ENCODE data around the gene KANSL1. TPM values are rescaled to one million over a fixed set of nuclear protein-coding genes. Genes with fewer than 3 reads are reported as not detected.

Gene KANSL1
- polyA plus RNA-seq, 3 donors: 3.1 to 31.9 (median 4.6) TPM

DNA sequence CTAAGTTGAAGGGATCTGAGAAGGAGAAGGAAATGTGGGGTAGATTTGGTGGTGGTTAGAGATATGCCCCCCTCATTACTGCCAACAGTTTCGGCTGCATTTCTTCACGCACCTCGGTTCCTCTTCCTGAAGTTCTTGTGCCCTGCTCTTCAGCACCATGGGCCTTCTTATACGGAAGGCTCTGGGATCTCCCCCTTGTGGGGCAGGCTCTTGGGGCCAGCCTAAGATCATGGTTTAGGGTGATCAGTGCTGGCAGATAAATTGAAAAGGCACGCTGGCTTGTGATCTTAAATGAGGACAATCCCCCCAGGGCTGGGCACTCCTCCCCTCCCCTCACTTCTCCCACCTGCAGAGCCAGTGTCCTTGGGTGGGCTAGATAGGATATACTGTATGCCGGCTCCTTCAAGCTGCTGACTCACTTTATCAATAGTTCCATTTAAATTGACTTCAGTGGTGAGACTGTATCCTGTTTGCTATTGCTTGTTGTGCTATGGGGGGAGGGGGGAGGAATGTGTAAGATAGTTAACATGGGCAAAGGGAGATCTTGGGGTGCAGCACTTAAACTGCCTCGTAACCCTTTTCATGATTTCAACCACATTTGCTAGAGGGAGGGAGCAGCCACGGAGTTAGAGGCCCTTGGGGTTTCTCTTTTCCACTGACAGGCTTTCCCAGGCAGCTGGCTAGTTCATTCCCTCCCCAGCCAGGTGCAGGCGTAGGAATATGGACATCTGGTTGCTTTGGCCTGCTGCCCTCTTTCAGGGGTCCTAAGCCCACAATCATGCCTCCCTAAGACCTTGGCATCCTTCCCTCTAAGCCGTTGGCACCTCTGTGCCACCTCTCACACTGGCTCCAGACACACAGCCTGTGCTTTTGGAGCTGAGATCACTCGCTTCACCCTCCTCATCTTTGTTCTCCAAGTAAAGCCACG lies 165.9 kb downstream of the KANSL1 start:
- TF ChIP-seq, protein P1, sequence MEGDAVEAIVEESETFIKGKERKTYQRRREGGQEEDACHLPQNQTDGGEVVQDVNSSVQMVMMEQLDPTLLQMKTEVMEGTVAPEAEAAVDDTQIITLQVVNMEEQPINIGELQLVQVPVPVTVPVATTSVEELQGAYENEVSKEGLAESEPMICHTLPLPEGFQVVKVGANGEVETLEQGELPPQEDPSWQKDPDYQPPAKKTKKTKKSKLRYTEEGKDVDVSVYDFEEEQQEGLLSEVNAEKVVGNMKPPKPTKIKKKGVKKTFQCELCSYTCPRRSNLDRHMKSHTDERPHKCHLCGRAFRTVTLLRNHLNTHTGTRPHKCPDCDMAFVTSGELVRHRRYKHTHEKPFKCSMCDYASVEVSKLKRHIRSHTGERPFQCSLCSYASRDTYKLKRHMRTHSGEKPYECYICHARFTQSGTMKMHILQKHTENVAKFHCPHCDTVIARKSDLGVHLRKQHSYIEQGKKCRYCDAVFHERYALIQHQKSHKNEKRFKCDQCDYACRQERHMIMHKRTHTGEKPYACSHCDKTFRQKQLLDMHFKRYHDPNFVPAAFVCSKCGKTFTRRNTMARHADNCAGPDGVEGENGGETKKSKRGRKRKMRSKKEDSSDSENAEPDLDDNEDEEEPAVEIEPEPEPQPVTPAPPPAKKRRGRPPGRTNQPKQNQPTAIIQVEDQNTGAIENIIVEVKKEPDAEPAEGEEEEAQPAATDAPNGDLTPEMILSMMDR (IDR thresholded peaks at IDR 0.05): no peak
- Histone ChIP-seq H3K79me2 (ENCODE audit: insufficient read depth, low read length) (no peaks in the 10 kb centered on the region), H3K36me3 (replicated peaks in 1 of 2; ENCODE audit: control insufficient read depth in 1 of 2, insufficient read depth in 2 of 2, low read length in 2 of 2) (peaks cover 37 to 62% of the 10 kb centered on the region in 2 donors), H4K20me1 (ENCODE audit: insufficient read depth, low read length) (peaks cover 31% of the 10 kb centered on the region), H3K4me1 (ENCODE audit: control insufficient read depth in 1 of 2, insufficient read depth in 2 of 2, low read length in 2 of 2) (peaks cover 24 to 26% of the 10 kb centered on the region in 2 donors), H3K4me3 (replicated peaks in 1 of 3; ENCODE audit: low read depth in 2 of 3, low read length in 3 of 3) (no peak overlapping the region), H3K27ac (ENCODE audit: low read depth in 1 of 2, low read length in 2 of 2) (peak overlapping the region; percentile 60 to 77), H3K9ac (ENCODE audit: insufficient read depth, low read length, poor library complexity, severe bottlenecking) (peak overlapping the region; percentile 27), H2AFZ (ENCODE audit: insufficient read depth, low read depth, low read length, poor library complexity, severe bottlenecking) (no peak overlapping the region), H3K27me3 (ENCODE audit: control insufficient read depth in 2 of 2, insufficient read depth in 2 of 2, low read length in 2 of 2) (no peaks in the 10 kb centered on the region), H3K4me2 (replicated peaks; ENCODE audit: extremely low read depth, low read length, poor library complexity, severe bottlenecking) (no peak overlapping the region), H3K9me3 (replicated peaks in 1 of 2; ENCODE audit: control insufficient read depth in 1 of 2, insufficient read depth in 1 of 2, low read length in 2 of 2) (no peaks in the 10 kb centered on the region)
- H3K27me3 Mint-ChIP-seq (ENCODE audit: low read depth in 3 of 3): peaks cover 0 to 3% (median 1%) of the 10 kb centered on the region in 3 donors
- peaks cover 38% of the 10 kb centered on the region for H3K4me1 Mint-ChIP-seq
- peak overlapping the region; percentile 53 to 87 (median 72) for H3K27ac Mint-ChIP-seq
- intact Hi-C loops (cut with micrococcal nuclease): no loop called here
- H3K36me3 Mint-ChIP-seq: peaks cover 51 to 73% of the 10 kb centered on the region in 2 donors
- no peaks in the 10 kb centered on the region for H3K9me3 Mint-ChIP-seq
- peak in 2 of 3 donors; percentile 6 to 20 for DNase-seq
- 78% methylated on average over 2 of the region's 12 CpGs for WGBS (ENCODE audit: insufficient coverage)
- H3K4me3 Mint-ChIP-seq: no peak overlapping the region

DNA sequence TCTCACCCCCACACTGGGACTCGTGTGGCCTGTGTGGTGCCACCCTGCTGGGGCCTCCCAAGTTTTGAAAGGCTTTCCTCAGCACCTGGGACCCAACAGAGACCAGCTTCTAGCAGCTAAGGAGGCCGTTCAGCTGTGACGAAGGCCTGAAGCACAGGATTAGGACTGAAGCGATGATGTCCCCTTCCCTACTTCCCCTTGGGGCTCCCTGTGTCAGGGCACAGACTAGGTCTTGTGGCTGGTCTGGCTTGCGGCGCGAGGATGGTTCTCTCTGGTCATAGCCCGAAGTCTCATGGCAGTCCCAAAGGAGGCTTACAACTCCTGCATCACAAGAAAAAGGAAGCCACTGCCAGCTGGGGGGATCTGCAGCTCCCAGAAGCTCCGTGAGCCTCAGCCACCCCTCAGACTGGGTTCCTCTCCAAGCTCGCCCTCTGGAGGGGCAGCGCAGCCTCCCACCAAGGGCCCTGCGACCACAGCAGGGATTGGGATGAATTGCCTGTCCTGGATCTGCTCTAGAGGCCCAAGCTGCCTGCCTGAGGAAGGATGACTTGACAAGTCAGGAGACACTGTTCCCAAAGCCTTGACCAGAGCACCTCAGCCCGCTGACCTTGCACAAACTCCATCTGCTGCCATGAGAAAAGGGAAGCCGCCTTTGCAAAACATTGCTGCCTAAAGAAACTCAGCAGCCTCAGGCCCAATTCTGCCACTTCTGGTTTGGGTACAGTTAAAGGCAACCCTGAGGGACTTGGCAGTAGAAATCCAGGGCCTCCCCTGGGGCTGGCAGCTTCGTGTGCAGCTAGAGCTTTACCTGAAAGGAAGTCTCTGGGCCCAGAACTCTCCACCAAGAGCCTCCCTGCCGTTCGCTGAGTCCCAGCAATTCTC lies 166.8 kb downstream of the KANSL1 start:
- intact Hi-C loops (cut with micrococcal nuclease): no loop called here
- Mint-ChIP-seq H3K4me3 (no peak overlapping the region), H3K27me3 (ENCODE audit: low read depth in 3 of 3) (peaks cover 0 to 3% (median 1%) of the 10 kb centered on the region in 3 donors), H3K9me3 (no peaks in the 10 kb centered on the region), H3K27ac (peak overlapping the region; percentile 53 to 87 (median 74)), H3K4me1 (peaks cover 38% of the 10 kb centered on the region), H3K36me3 (peaks cover 42 to 68% of the 10 kb centered on the region in 2 donors)
- H3K9me3 ChIP-seq (replicated peaks in 1 of 2; ENCODE audit: control insufficient read depth in 1 of 2, insufficient read depth in 1 of 2, low read length in 2 of 2): no peaks in the 10 kb centered on the region
- H2AFZ ChIP-seq (ENCODE audit: insufficient read depth, low read depth, low read length, poor library complexity, severe bottlenecking): no peak overlapping the region
- peaks cover 26% of the 10 kb centered on the region for H4K20me1 ChIP-seq (ENCODE audit: insufficient read depth, low read length)
- H3K4me1 ChIP-seq (ENCODE audit: control insufficient read depth in 1 of 2, insufficient read depth in 2 of 2, low read length in 2 of 2): peaks cover 24 to 26% of the 10 kb centered on the region in 2 donors
- WGBS (ENCODE audit: insufficient coverage): 43% methylated on average over 12 of the region's 17 CpGs
- H3K27ac ChIP-seq (ENCODE audit: low read depth in 1 of 2, low read length in 2 of 2): peak overlapping the region; percentile 60 to 77
- no peak overlapping the region for H3K4me2 ChIP-seq (replicated peaks; ENCODE audit: extremely low read depth, low read length, poor library complexity, severe bottlenecking)
- TF ChIP-seq, protein P1 (IDR thresholded peaks at IDR 0.05): no peak
- no peaks in the 10 kb centered on the region for H3K27me3 ChIP-seq (ENCODE audit: control insufficient read depth in 2 of 2, insufficient read depth in 2 of 2, low read length in 2 of 2)
- no peak overlapping the region for H3K4me3 ChIP-seq (replicated peaks in 1 of 3; ENCODE audit: low read depth in 2 of 3, low read length in 3 of 3)
- peaks cover 28 to 53% of the 10 kb centered on the region in 2 donors for H3K36me3 ChIP-seq (replicated peaks in 1 of 2; ENCODE audit: control insufficient read depth in 1 of 2, insufficient read depth in 2 of 2, low read length in 2 of 2)
- DNase-seq: peak; percentile 12 to 32 (median 19)
- H3K79me2 ChIP-seq (ENCODE audit: insufficient read depth, low read length): no peaks in the 10 kb centered on the region
- H3K9ac ChIP-seq (ENCODE audit: insufficient read depth, low read length, poor library complexity, severe bottlenecking): no peak overlapping the region

Measured in CD14-positive monocyte (primary cell).